ENCODE data around the gene NINJ1. TPM values are rescaled to one million over a fixed set of nuclear protein-coding genes. Genes with fewer than 3 reads are reported as not detected.

Gene NINJ1
- total RNA-seq, 1 donor from 2014 or later = 53.7 TPM

GRCh38 chr9:93091056-93091452 is 43.0 kb downstream of the NINJ1 start:
- intact Hi-C loops (cut with micrococcal nuclease) = no loop called here
- H3K9me3 ChIP-seq (replicated peaks) = peaks cover 12% of the 10 kb centered on the region
- no peak overlapping the region for H3K4me3 ChIP-seq
- H3K27ac ChIP-seq (replicated peaks) = no peak overlapping the region
- TF ChIP-seq, protein P1, sequence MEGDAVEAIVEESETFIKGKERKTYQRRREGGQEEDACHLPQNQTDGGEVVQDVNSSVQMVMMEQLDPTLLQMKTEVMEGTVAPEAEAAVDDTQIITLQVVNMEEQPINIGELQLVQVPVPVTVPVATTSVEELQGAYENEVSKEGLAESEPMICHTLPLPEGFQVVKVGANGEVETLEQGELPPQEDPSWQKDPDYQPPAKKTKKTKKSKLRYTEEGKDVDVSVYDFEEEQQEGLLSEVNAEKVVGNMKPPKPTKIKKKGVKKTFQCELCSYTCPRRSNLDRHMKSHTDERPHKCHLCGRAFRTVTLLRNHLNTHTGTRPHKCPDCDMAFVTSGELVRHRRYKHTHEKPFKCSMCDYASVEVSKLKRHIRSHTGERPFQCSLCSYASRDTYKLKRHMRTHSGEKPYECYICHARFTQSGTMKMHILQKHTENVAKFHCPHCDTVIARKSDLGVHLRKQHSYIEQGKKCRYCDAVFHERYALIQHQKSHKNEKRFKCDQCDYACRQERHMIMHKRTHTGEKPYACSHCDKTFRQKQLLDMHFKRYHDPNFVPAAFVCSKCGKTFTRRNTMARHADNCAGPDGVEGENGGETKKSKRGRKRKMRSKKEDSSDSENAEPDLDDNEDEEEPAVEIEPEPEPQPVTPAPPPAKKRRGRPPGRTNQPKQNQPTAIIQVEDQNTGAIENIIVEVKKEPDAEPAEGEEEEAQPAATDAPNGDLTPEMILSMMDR (IDR thresholded peaks at IDR 0.05; ENCODE audit: borderline replicate concordance) = no peak
- no peaks in the 10 kb centered on the region for H3K27me3 ChIP-seq (ENCODE audit: low read depth)
- peaks cover 29% of the 10 kb centered on the region for H3K4me1 ChIP-seq
- no peaks in the 10 kb centered on the region for H3K36me3 ChIP-seq
- DNase-seq = no peak

GRCh38 chr9:93090091-93090655 is 43.9 kb downstream of the NINJ1 start:
- H3K4me1 ChIP-seq = peaks cover 27% of the 10 kb centered on the region
- intact Hi-C loops (cut with micrococcal nuclease) = no loop called here
- H3K36me3 ChIP-seq = no peaks in the 10 kb centered on the region
- H3K4me3 ChIP-seq = no peak overlapping the region
- no peaks in the 10 kb centered on the region for H3K27me3 ChIP-seq (ENCODE audit: low read depth)
- no peak overlapping the region for H3K27ac ChIP-seq (replicated peaks)
- peaks cover 17% of the 10 kb centered on the region for H3K9me3 ChIP-seq (replicated peaks)
- TF ChIP-seq, protein P1 (IDR thresholded peaks at IDR 0.05; ENCODE audit: borderline replicate concordance) = no peak
- DNase-seq = no peak

DNA sequence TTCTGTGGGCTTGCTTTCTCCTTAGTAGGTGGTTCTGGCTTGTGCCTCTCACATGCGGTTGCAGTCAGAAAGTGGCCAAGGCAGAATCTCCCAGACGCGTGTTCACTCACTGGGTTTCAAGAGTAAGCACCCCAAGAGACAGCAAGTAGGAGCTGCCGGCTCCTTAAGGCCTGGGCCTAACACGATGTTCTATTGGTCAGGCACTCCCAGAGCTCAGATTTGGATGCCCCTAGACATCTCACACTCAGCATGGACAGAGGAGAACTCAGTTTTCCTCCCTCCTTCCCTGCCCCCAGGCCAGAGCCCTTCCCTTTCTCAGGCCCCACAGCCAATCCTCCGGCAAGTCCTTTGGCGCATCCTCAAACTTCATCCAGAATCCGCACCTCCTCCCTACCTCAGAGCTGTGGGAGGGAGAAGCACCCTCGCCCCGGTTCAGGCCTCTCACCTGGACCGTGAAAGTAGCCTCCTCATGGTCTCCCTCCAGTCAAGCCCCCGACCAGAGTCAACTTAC is 44.5 kb downstream of the NINJ1 start:
- intact Hi-C loops (cut with micrococcal nuclease) = no loop called here
- DNase-seq = no peak
- Histone ChIP-seq H3K4me1 (peaks cover 21% of the 10 kb centered on the region), H3K27me3 (ENCODE audit: low read depth) (no peaks in the 10 kb centered on the region), H3K4me3 (no peak overlapping the region), H3K27ac (replicated peaks) (no peak overlapping the region), H3K9me3 (replicated peaks) (peaks cover 17% of the 10 kb centered on the region), H3K36me3 (no peaks in the 10 kb centered on the region)
- TF ChIP-seq, protein P1 (IDR thresholded peaks at IDR 0.05; ENCODE audit: borderline replicate concordance) = no peak

DNA sequence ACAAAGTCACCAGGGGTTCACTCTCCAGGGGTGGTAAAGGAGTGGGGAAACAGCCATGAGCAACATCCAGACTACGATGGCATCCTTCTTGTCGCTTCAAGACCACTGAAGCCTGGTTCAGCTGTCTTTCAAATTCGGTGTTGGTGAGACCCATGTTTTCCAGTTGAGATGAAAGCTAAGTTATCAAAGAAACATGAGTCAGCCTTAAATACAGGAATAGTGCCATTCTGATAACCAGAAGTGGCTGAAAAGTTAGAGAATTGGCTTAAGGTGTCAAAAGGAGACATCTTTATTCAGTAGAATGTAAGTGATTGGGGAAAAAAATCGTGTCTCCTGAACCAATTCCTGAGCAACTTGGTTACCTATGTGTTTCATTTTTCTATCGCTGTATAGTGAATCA is 45.0 kb downstream of the NINJ1 start:
- no peaks in the 10 kb centered on the region for H3K36me3 ChIP-seq
- H3K9me3 ChIP-seq (replicated peaks) = peaks cover 17% of the 10 kb centered on the region
- H3K4me1 ChIP-seq = peaks cover 16% of the 10 kb centered on the region
- H3K27me3 ChIP-seq (ENCODE audit: low read depth) = no peaks in the 10 kb centered on the region
- intact Hi-C loops (cut with micrococcal nuclease) = no loop called here
- no peak for DNase-seq
- TF ChIP-seq, protein P1 (IDR thresholded peaks at IDR 0.05; ENCODE audit: borderline replicate concordance) = no peak
- H3K4me3 ChIP-seq = no peak overlapping the region
- no peak overlapping the region for H3K27ac ChIP-seq (replicated peaks)

DNA sequence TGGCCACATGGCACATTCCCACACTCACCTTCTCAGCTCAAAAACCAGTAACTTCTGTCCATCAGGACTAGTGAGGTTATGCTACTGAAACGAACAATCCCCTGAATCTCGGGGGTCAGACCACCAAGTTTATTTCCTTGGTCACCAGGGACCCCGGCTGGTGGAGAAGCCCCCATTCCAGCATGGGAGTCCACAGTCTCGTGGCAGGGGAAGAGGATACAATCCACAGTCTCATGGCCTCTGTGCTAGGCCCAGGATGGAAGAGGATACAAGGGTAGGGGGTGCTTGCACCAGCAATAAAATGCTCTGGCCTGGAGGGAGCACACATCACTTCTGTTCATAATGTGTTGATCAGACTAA is 45.4 kb downstream of the NINJ1 start:
- intact Hi-C loops (cut with micrococcal nuclease) = no loop called here
- TF ChIP-seq, protein P1 (IDR thresholded peaks at IDR 0.05; ENCODE audit: borderline replicate concordance) = no peak
- Histone ChIP-seq H3K4me3 (no peak overlapping the region), H3K36me3 (no peaks in the 10 kb centered on the region), H3K27me3 (ENCODE audit: low read depth) (no peaks in the 10 kb centered on the region), H3K9me3 (replicated peaks) (peaks cover 17% of the 10 kb centered on the region), H3K4me1 (peaks cover 12% of the 10 kb centered on the region), H3K27ac (replicated peaks) (no peak overlapping the region)
- DNase-seq = no peak

Measured in left ventricle myocardium inferior (tissue), 1 donor.